Astrocyte (in vitro differentiated cells and primary cell): ENCODE results near the gene ZNRF2. TPM values are rescaled to one million over a fixed set of nuclear protein-coding genes. Genes with fewer than 3 reads are reported as not detected.
A peak's percentile ranks its signal among the peaks of the same experiment; 100 is the strongest.

Experiments used
- DNase-seq: peaks from one replicate; pipeline ENCODE4 v3.0.0-alpha.2; 2010; ENCODE audit warnings: low read depth
- FAIRE-seq: peaks from 2 replicates; lab custom pipeline; 2011; peaks lifted over from hg19 to GRCh38; lab: Jason Lieb, UNC
- H2AFZ ChIP-seq: 2 replicates; pipeline ENCODE4 v1.6.0; 2012; ENCODE audit warnings: low read depth, low read length, inconsistent platforms
- H3K27ac ChIP-seq: 2 replicates; pipeline ENCODE4 v1.5.1; 2011; ENCODE audit warnings: low read depth, low read length, inconsistent platforms
- H3K27me3 ChIP-seq: 2 replicates; pipeline ENCODE4 v1.6.0; 2011; ENCODE audit warnings: low read length, inconsistent platforms; ENCODE audit not compliant: insufficient read depth
- H3K36me3 ChIP-seq: 2 replicates; pipeline ENCODE4 v1.5.1; 2011; ENCODE audit warnings: low read length, inconsistent platforms; ENCODE audit not compliant: insufficient read depth
- H3K4me1 ChIP-seq: 2 replicates; pipeline ENCODE4 v1.5.1; 2011; ENCODE audit warnings: low read length, inconsistent platforms; ENCODE audit not compliant: insufficient read depth
- H3K4me2 ChIP-seq: 2 replicates; pipeline ENCODE4 v1.6.0; 2012; ENCODE audit warnings: low read length, inconsistent platforms
- H3K4me3 ChIP-seq: 2 replicates; pipeline ENCODE4 v1.5.1; 2011; ENCODE audit warnings: low read depth, mild to moderate bottlenecking, low read length, inconsistent platforms; ENCODE audit not compliant: insufficient read depth
- H3K79me2 ChIP-seq: 2 replicates; pipeline ENCODE4 v1.6.0; 2012; ENCODE audit warnings: mild to moderate bottlenecking, low read length, inconsistent platforms; ENCODE audit not compliant: insufficient read depth
- H3K9ac ChIP-seq: 2 replicates; pipeline ENCODE4 v1.6.0; 2012; ENCODE audit warnings: mild to moderate bottlenecking, low read length, inconsistent platforms
- H3K9me3 ChIP-seq: 2 replicates; pipeline ENCODE4 v1.5.1; 2012; ENCODE audit warnings: low read depth, mild to moderate bottlenecking, low read length, inconsistent platforms; ENCODE audit not compliant: insufficient read depth
- H4K20me1 ChIP-seq: 2 replicates; pipeline ENCODE4 v1.6.0; 2012; ENCODE audit warnings: low read length, inconsistent platforms; ENCODE audit not compliant: insufficient read depth
- H3K27ac Mint-ChIP-seq: one replicate; pipeline ENCODE4 v1.8.0; 2021; ENCODE audit warnings: mild to moderate bottlenecking, mixed read lengths; ENCODE audit not compliant: unreplicated experiment
- H3K27me3 Mint-ChIP-seq: one replicate; pipeline ENCODE4 v1.8.0; 2021; ENCODE audit warnings: low read depth, mixed read lengths; ENCODE audit not compliant: unreplicated experiment
- H3K36me3 Mint-ChIP-seq: one replicate; pipeline ENCODE4 v1.8.0; 2021; ENCODE audit warnings: low read depth, mixed read lengths; ENCODE audit not compliant: unreplicated experiment
- H3K4me1 Mint-ChIP-seq: one replicate; pipeline ENCODE4 v1.8.0; 2021; ENCODE audit warnings: low read depth, mixed read lengths; ENCODE audit not compliant: unreplicated experiment
- H3K4me3 Mint-ChIP-seq: one replicate; pipeline ENCODE4 v1.8.0; 2021; ENCODE audit warnings: mild to moderate bottlenecking, moderate library complexity, mixed read lengths; ENCODE audit not compliant: unreplicated experiment
- H3K9me3 Mint-ChIP-seq: one replicate; pipeline ENCODE4 v1.8.0; 2021; ENCODE audit warnings: mild to moderate bottlenecking, mixed read lengths; ENCODE audit not compliant: unreplicated experiment
- CTCF ChIP-seq: IDR thresholded peaks from 2 replicates; pipeline ENCODE4 v1.5.1; 2011; ENCODE audit warnings: low read depth, mild to moderate bottlenecking, inconsistent platforms, low read length, moderate library complexity; ENCODE audit not compliant: insufficient read depth
- EZH2 ChIP-seq: IDR thresholded peaks from 2 replicates; pipeline ENCODE4 v1.6.1; 2012; ENCODE audit warnings: mild to moderate bottlenecking, low read length, inconsistent platforms; ENCODE audit not compliant: insufficient read depth
- total RNA-seq: library from RNA; stranded (reverse); gene quantifications from 2 replicates; pipeline ENCODE4 v1.2.1, GENCODE V29; 2021

Gene ZNRF2
- total RNA-seq, 1 donor from 2014 or later, result 9.9 TPM

GRCh38 chr7:30254717-30255063 is 29.7 kb upstream of the ZNRF2 start:
- H3K9me3 ChIP-seq, result no peaks in the 10 kb centered on the region
- TF ChIP-seq EZH2 (no peak), CTCF (no peak)
- no peak overlapping the region for H2AFZ ChIP-seq
- H3K4me1 ChIP-seq, result peaks cover 7% of the 10 kb centered on the region
- Mint-ChIP-seq H3K9me3 (no peaks in the 10 kb centered on the region), H3K4me3 (no peak overlapping the region), H3K27ac (no peak overlapping the region), H3K27me3 (no peaks in the 10 kb centered on the region), H3K36me3 (no peaks in the 10 kb centered on the region), H3K4me1 (peaks cover 35% of the 10 kb centered on the region)
- FAIRE-seq, result peak; percentile 37
- H4K20me1 ChIP-seq, result no peaks in the 10 kb centered on the region
- H3K27ac ChIP-seq, result no peak overlapping the region
- no peak overlapping the region for H3K4me3 ChIP-seq
- no peak overlapping the region for H3K4me2 ChIP-seq
- no peak overlapping the region for H3K9ac ChIP-seq
- no peak for DNase-seq
- no peaks in the 10 kb centered on the region for H3K36me3 ChIP-seq
- no peaks in the 10 kb centered on the region for H3K27me3 ChIP-seq
- H3K79me2 ChIP-seq, result no peaks in the 10 kb centered on the region

- H3K36me3 Mint-ChIP-seq, result no peaks in the 10 kb centered on the region
- peaks cover 30% of the 10 kb centered on the region for H3K4me1 Mint-ChIP-seq
- TF ChIP-seq EZH2 (no peak), CTCF (no peak)
- Histone ChIP-seq H3K4me1 (peaks cover 7% of the 10 kb centered on the region), H3K79me2 (no peaks in the 10 kb centered on the region), H3K4me2 (no peak overlapping the region), H3K27ac (no peak overlapping the region), H3K27me3 (no peaks in the 10 kb centered on the region), H3K36me3 (no peaks in the 10 kb centered on the region), H3K4me3 (no peak overlapping the region), H4K20me1 (no peaks in the 10 kb centered on the region), H3K9me3 (no peaks in the 10 kb centered on the region), H3K9ac (no peak overlapping the region), H2AFZ (no peak overlapping the region)
- FAIRE-seq (no peak), DNase-seq (no peak)
- H3K4me3 Mint-ChIP-seq, result no peak overlapping the region
- H3K27ac Mint-ChIP-seq, result no peak overlapping the region
- H3K27me3 Mint-ChIP-seq, result no peaks in the 10 kb centered on the region
- H3K9me3 Mint-ChIP-seq, result no peaks in the 10 kb centered on the region
Measured at GRCh38 chr7:30255064-30255769, 29.2 kb upstream of the ZNRF2 start.

- Histone ChIP-seq H4K20me1 (no peaks in the 10 kb centered on the region), H3K4me2 (no peak overlapping the region), H3K27me3 (no peaks in the 10 kb centered on the region), H3K4me1 (peaks cover 7% of the 10 kb centered on the region), H3K9ac (no peak overlapping the region), H3K27ac (no peak overlapping the region), H3K79me2 (no peaks in the 10 kb centered on the region), H2AFZ (no peak overlapping the region), H3K36me3 (no peaks in the 10 kb centered on the region), H3K4me3 (no peak overlapping the region), H3K9me3 (no peaks in the 10 kb centered on the region)
- Mint-ChIP-seq H3K4me1 (peaks cover 25% of the 10 kb centered on the region), H3K4me3 (no peak overlapping the region), H3K27ac (no peak overlapping the region), H3K27me3 (no peaks in the 10 kb centered on the region), H3K36me3 (no peaks in the 10 kb centered on the region), H3K9me3 (no peaks in the 10 kb centered on the region)
- no peak for DNase-seq
- TF ChIP-seq CTCF, result no peak
- TF ChIP-seq EZH2, result no peak
- no peak for FAIRE-seq
Measured at GRCh38 chr7:30256349-30256858, 28.0 kb upstream of the ZNRF2 start.
